HepG2 (cell line): Measurements from ENCODE around the gene VAPA. TPM values are rescaled to one million over a fixed set of nuclear protein-coding genes. Genes with fewer than 3 reads are reported as not detected.

Experiments used
- ATAC-seq: fragments of 200-7000 bp; cut with Tn5 transposase; 3 replicates; pipeline ENCODE4 v1.9.1; 2020; ENCODE audit warnings: mild to moderate bottlenecking, moderate library complexity
- BruUV-seq: library from RNA; stranded (reverse); fragments of 400-500 nt; replicated peaks from 2 replicates; lab custom pipeline; 2021; lab: Mats Ljungman, UMichigan
- CTCF ChIA-PET: fragments of 300-600 bp; formaldehyde crosslinking; extraction: SDS; loops from one replicate; lab custom pipeline; 2021; ENCODE audit warnings: low total read pairs, inconsistent platforms, low intra/inter-chr PET ratio; lab: Yijun Ruan, JAX
- POLR2A ChIA-PET: fragments of 350-600 bp; sonication (Branson Sonifier 250); formaldehyde crosslinking; loops from one replicate; lab custom pipeline; 2020; ENCODE audit warnings: antibody characterized with exemption, inconsistent platforms; lab: Yijun Ruan, JAX
- DNase-seq: peaks from one replicate; pipeline ENCODE4 v3.0.0-alpha.2; 2015; ENCODE audit warnings: low spot score
- FAIRE-seq: peaks from 3 replicates; lab custom pipeline; 2011; peaks lifted over from hg19 to GRCh38; lab: Jason Lieb, UNC
- H2AFZ ChIP-seq: one replicate; pipeline ENCODE4 v1.6.1; 2011; ENCODE audit warnings: low read length, inconsistent platforms
- H3K27ac ChIP-seq: fragments of 300-600 bp; 3 replicates; pipeline ENCODE4 v1.8.0; 2011; ENCODE audit warnings: mixed run types, mild to moderate bottlenecking, mixed read lengths, low read length, inconsistent platforms; ENCODE audit not compliant: insufficient read depth; ENCODE audit errors: extremely low read length
- H3K27me3 ChIP-seq, 2 experiments: fragments of 200-600 bp in 1 of 2; 2 replicates in 1 of 2; 3 replicates in 1 of 2; pipeline versions ENCODE4 v1.6.0 to v1.8.0; 2011; ENCODE audit warnings: low read length in 2 of 2, mild to moderate bottlenecking in 2 of 2, moderate library complexity in 2 of 2, inconsistent platforms in 1 of 2; ENCODE audit not compliant: insufficient read depth in 2 of 2, control insufficient read depth in 1 of 2
- H3K36me3 ChIP-seq, 2 experiments: fragments of 200-600 bp in 1 of 2; replicated peaks in 1 of 2; 2 replicates in 1 of 2; 3 replicates in 1 of 2; pipeline versions ENCODE4 v1.5.1 to v1.8.0; 2011; ENCODE audit warnings: low read length in 2 of 2, inconsistent platforms in 1 of 2; ENCODE audit not compliant: insufficient read depth in 2 of 2, control insufficient read depth in 1 of 2
- H3K4me1 ChIP-seq: 2 replicates; pipeline ENCODE4 v1.5.1; 2012; ENCODE audit warnings: low read length, inconsistent platforms; ENCODE audit not compliant: insufficient read depth
- H3K4me2 ChIP-seq: 2 replicates; pipeline ENCODE4 v1.6.0; 2011; ENCODE audit warnings: low read depth, low read length, inconsistent platforms
- H3K4me3 ChIP-seq, 3 experiments: fragments of 200-600 bp in 1 of 3; sonication (generic), shearing (Covaris generic) in 1 of 3; replicated peaks in 1 of 3; 2 replicates each; pipeline ENCODE4 v1.5.1; 2011 to 2016; ENCODE audit warnings: low read length in 3 of 3, inconsistent platforms in 2 of 3, low read depth in 2 of 3, mild to moderate bottlenecking in 2 of 3, control low read depth in 1 of 3, mixed read lengths in 1 of 3; ENCODE audit not compliant: insufficient read depth in 1 of 3
- H3K79me2 ChIP-seq: one replicate; pipeline ENCODE4 v1.6.1; 2011; ENCODE audit warnings: low read length, inconsistent platforms; ENCODE audit not compliant: insufficient read depth
- H3K9ac ChIP-seq: 2 replicates; pipeline ENCODE4 v1.6.0; 2011; ENCODE audit warnings: mild to moderate bottlenecking, low read depth, low read length, inconsistent platforms; ENCODE audit not compliant: insufficient read depth
- H3K9me3 ChIP-seq: 2 replicates; pipeline ENCODE4 v1.5.1; 2012; ENCODE audit warnings: mild to moderate bottlenecking, low read length
- H4K20me1 ChIP-seq: 2 replicates; pipeline ENCODE4 v1.6.0; 2011; ENCODE audit warnings: inconsistent platforms, mild to moderate bottlenecking, low read length, moderate library complexity; ENCODE audit not compliant: insufficient read depth
- ERF ChIP-seq: IDR thresholded peaks from 2 replicates; pipeline ENCODE4 v1.6.1; 2018; ENCODE audit warnings: missing biosample characterization, missing genetic modification reagents
- NR2C2 ChIP-seq: sonication (generic); formaldehyde crosslinking; IDR thresholded peaks from 2 replicates; pipeline ENCODE4 v1.4.0; 2020; ENCODE audit warnings: missing genetic modification reagents, mild to moderate bottlenecking, moderate library complexity, borderline replicate concordance
- NR2F2 ChIP-seq: IDR thresholded peaks from 2 replicates; pipeline ENCODE4 v1.6.1; 2012; ENCODE audit warnings: low read depth, inconsistent platforms, borderline replicate concordance
- NRL ChIP-seq: sonication (generic); formaldehyde crosslinking; IDR thresholded peaks from 2 replicates; pipeline ENCODE4 v1.5.0; 2020; ENCODE audit warnings: missing genetic modification reagents, mild to moderate bottlenecking, moderate library complexity, borderline replicate concordance
- POLR2AphosphoS2 ChIP-seq: IDR thresholded peaks from 2 replicates; pipeline ENCODE4 v1.6.1; 2011; ENCODE audit warnings: low read depth, low read length, improper control_type of control experiment
- RBFOX2 ChIP-seq: fragments of 200-400 bp; formaldehyde crosslinking; IDR thresholded peaks from 2 replicates; pipeline ENCODE4 v1.6.1; 2017; ENCODE audit warnings: low read depth, mild to moderate bottlenecking, low read length
- TSC22D2 ChIP-seq: sonication (generic); formaldehyde crosslinking; IDR thresholded peaks from 2 replicates; pipeline ENCODE4 v1.5.1; 2020; ENCODE audit warnings: missing genetic modification reagents, mild to moderate bottlenecking, borderline replicate concordance
- ZMYM4 ChIP-seq: sonication (generic); formaldehyde crosslinking; IDR thresholded peaks from 2 replicates; pipeline ENCODE4 v1.8.1; 2023; ENCODE audit warnings: mild to moderate bottlenecking, missing genetic modification reagents
- ZNF564 ChIP-seq: sonication (generic); formaldehyde crosslinking; IDR thresholded peaks from 2 replicates; pipeline ENCODE4 v1.8.1; 2023; ENCODE audit warnings: mild to moderate bottlenecking, missing genetic modification reagents
- ZNF768 ChIP-seq: sonication (generic); formaldehyde crosslinking; IDR thresholded peaks from 2 replicates; pipeline ENCODE4 v1.4.0; 2020; ENCODE audit warnings: missing genetic modification reagents
- ZNF792 ChIP-seq: IDR thresholded peaks from 2 replicates; pipeline ENCODE4 v1.6.1; 2016
- WGBS: methylation state at CpG from one replicate; pipeline ENCODE4 v1.1.6; 2017; ENCODE audit warnings: low lambda C conversion rate; 5-methylcytosine and 5-hydroxymethylcytosine counted together
- in situ Hi-C: cut with HindIII; loops from 2 replicates; pipeline ENCODE4 v1.10.0; 2017; ENCODE audit warnings: low pct_unique_long_range_greater_than_20kb; ENCODE audit not compliant: extremely low pct_ligation_motif_present
- intact Hi-C: fragments of 100-400 bp; cut with micrococcal nuclease; formaldehyde crosslinking; loops from one replicate; pipeline ENCODE4 v1.10.0; 2022; ENCODE audit not compliant: unreplicated experiment
- polyA plus RNA-seq, 8 experiments: library from polyadenylated mRNA; depleted of rRNA in 3 of 8; stranded (reverse) in 7 of 8; unstranded in 1 of 8; fragments of >200 nt; fragmentation: Illumina TruSeq in 4 of 8; extraction: Trizol in 4 of 8; gene quantifications; 2 replicates each; pipeline versions ENCODE4 v1.2.1 to v1.2.3, GENCODE V29; 2011 to 2016; ENCODE audit warnings: low read depth in 4 of 8, missing spikeins in 1 of 8, mixed read lengths in 1 of 8; ENCODE audit not compliant: insufficient read depth in 1 of 8
- total RNA-seq, 5 experiments: library from RNA; depleted of rRNA; stranded (reverse); fragments of >200 nt; fragmentation: Illumina TruSeq; extraction: Trizol; gene quantifications; 2 replicates each; pipeline ENCODE4 v1.2.3, GENCODE V29; 2016; ENCODE audit warnings: low read depth in 1 of 5
- TF ChIP-seq, protein P1 (sequence below): sonication (generic); formaldehyde crosslinking; IDR thresholded peaks from 2 replicates; pipeline ENCODE4 v1.4.0; 2020; ENCODE audit warnings: missing genetic modification reagents
- TF ChIP-seq, protein P2 (sequence below): sonication (generic); formaldehyde crosslinking; IDR thresholded peaks from 2 replicates; pipeline ENCODE4 v1.4.0; 2020; ENCODE audit warnings: missing genetic modification reagents
- TF ChIP-seq, protein P3 (sequence below): sonication (generic); formaldehyde crosslinking; IDR thresholded peaks from 2 replicates; pipeline ENCODE4 v1.4.0; 2020; ENCODE audit warnings: missing genetic modification reagents
- TF ChIP-seq, protein P4 (sequence below): sonication (generic); formaldehyde crosslinking; conservative IDR thresholded peaks from 2 replicates; pipeline ENCODE4 v1.4.0; 2020; ENCODE audit warnings: missing genetic modification reagents

VAPA gene
- total and polyA plus RNA-seq, 2 of the 13 experiments (the other 11 are each of a cell fraction or from before 2014, with no cell fraction given) = 167 to 294 TPM

DNA sequence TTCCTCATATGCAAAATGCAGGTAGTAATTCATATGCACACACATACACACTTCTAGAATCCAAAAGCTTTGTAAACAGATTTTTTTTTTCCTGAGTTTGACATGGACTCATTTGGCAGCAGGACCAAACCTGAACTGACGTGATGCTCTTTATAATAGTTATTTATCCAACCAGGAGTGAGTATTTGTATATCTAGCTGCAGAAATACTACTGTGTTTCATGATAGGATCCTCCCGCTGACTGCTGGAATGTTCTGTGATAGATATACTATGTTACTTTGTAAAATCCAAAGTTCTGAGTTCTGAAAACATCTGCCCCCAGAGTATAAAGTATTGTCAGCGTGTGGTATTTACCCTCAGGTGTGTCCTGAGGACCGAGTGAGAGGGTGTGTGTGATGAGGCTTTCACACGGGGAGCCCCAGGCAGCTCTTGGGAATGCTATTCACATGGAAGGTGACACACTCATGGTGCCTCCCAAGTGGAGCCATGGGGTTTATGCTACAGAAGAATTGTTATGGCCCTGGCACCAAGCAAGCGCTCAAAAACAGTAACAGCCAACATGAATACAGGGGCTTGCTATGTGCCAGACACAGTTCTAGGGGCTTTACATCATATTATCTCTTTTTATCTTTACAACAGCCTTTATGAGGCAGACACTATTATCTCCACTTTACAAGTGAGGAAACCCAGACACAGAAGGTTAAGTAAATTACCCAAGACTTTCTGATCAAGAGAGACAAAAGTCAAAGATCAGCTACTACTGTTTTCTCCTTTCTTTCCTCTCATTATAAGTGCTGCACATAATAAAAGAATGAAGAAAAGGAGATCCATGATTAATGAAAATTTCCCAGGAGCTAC lies 44.7 kb upstream of the VAPA start (continued):
- TF ChIP-seq ZNF564 (CRISPR knock-in tag) = no peak
- TF ChIP-seq ZMYM4 (CRISPR knock-in tag) = no peak
- no peak for TF ChIP-seq ERF (CRISPR knock-in tag)
- no peak for TF ChIP-seq RBFOX2
- TF ChIP-seq ZNF768 (CRISPR knock-in tag) = no peak
- TF ChIP-seq, protein P1, sequence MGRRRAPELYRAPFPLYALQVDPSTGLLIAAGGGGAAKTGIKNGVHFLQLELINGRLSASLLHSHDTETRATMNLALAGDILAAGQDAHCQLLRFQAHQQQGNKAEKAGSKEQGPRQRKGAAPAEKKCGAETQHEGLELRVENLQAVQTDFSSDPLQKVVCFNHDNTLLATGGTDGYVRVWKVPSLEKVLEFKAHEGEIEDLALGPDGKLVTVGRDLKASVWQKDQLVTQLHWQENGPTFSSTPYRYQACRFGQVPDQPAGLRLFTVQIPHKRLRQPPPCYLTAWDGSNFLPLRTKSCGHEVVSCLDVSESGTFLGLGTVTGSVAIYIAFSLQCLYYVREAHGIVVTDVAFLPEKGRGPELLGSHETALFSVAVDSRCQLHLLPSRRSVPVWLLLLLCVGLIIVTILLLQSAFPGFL (CRISPR knock-in tag) = no peak

DNA sequence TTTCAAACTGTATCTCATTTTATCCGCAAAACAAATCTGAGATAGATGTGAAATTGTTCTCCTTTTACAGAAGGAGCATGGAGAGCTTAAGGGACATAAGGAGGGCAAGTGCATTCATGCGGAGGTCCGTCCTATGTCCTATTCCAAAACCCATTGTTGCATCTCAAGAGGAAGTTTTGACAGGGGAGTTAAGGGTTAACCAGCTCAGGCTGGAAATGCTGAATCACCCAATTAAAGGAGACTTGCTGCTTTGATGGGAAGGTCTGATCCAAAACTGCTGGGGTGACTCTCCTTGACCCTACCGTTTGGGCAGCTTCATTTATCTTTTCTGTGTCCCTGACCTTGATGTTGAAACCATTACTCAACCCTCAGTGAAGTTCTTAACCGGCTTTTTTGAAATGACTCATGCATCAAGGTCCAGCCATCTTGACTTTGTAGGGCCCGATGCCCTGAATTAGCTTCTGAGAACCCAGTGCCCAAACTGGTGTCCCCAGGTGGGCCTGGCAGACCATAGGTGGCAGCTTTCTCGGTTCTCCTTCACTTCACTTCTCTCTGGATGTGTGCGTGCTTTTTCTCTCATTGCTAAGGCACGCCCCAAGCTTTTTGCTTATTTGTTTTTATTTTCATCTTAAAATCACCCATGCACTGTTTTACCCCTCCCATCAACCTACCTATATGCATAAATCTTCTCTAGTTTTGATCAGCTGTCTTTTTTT lies 43.9 kb upstream of the VAPA start:
- peak; percentile 87 for ATAC-seq
- POLR2A ChIA-PET = interaction anchor here (0.8 to 2.3 kb wide), 10 partner anchors 13 to 81 kb away, joined by 3 to 19 read pairs (median 4); partner anchors contain the start of genes TXNDC2 and VAPA
- WGBS = 39% methylated on average over 9 of the region's 9 CpGs
- H3K4me3 ChIP-seq = no peak overlapping the region
- H3K27ac ChIP-seq = peak overlapping the region; percentile 51
- in situ Hi-C loops (no loop called here), intact Hi-C loops (no loop called here)
- no peaks in the 10 kb centered on the region; a peak in 1 of 5 replicates for H3K27me3 ChIP-seq
- H3K36me3 ChIP-seq = no peaks in the 10 kb centered on the region
- no peak overlapping the region for H2AFZ ChIP-seq
- no peaks in the 10 kb centered on the region for H4K20me1 ChIP-seq
- H3K9me3 ChIP-seq = peaks cover 15% of the 10 kb centered on the region
- H3K9ac ChIP-seq = no peak overlapping the region
- peak; percentile 95 for DNase-seq
- no peaks in the 10 kb centered on the region for H3K79me2 ChIP-seq
- FAIRE-seq = peak; percentile 99
- no TSS peak for BruUV-seq
- peak overlapping the region; percentile 39 for H3K4me2 ChIP-seq
- peaks cover 29% of the 10 kb centered on the region for H3K4me1 ChIP-seq
- CTCF ChIA-PET = no interaction called here
- TF ChIP-seq, protein P2, sequence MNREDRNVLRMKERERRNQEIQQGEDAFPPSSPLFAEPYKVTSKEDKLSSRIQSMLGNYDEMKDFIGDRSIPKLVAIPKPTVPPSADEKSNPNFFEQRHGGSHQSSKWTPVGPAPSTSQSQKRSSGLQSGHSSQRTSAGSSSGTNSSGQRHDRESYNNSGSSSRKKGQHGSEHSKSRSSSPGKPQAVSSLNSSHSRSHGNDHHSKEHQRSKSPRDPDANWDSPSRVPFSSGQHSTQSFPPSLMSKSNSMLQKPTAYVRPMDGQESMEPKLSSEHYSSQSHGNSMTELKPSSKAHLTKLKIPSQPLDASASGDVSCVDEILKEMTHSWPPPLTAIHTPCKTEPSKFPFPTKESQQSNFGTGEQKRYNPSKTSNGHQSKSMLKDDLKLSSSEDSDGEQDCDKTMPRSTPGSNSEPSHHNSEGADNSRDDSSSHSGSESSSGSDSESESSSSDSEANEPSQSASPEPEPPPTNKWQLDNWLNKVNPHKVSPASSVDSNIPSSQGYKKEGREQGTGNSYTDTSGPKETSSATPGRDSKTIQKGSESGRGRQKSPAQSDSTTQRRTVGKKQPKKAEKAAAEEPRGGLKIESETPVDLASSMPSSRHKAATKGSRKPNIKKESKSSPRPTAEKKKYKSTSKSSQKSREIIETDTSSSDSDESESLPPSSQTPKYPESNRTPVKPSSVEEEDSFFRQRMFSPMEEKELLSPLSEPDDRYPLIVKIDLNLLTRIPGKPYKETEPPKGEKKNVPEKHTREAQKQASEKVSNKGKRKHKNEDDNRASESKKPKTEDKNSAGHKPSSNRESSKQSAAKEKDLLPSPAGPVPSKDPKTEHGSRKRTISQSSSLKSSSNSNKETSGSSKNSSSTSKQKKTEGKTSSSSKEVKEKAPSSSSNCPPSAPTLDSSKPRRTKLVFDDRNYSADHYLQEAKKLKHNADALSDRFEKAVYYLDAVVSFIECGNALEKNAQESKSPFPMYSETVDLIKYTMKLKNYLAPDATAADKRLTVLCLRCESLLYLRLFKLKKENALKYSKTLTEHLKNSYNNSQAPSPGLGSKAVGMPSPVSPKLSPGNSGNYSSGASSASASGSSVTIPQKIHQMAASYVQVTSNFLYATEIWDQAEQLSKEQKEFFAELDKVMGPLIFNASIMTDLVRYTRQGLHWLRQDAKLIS (CRISPR knock-in tag) = no peak
- TF ChIP-seq ZNF792 (CRISPR knock-in tag) = peak; percentile 46; the same call in 1 of the 2 replicates
- TF ChIP-seq, protein P3, sequence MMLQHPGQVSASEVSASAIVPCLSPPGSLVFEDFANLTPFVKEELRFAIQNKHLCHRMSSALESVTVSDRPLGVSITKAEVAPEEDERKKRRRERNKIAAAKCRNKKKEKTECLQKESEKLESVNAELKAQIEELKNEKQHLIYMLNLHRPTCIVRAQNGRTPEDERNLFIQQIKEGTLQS (CRISPR knock-in tag) = peak; percentile 92
- TF ChIP-seq, protein P4, sequence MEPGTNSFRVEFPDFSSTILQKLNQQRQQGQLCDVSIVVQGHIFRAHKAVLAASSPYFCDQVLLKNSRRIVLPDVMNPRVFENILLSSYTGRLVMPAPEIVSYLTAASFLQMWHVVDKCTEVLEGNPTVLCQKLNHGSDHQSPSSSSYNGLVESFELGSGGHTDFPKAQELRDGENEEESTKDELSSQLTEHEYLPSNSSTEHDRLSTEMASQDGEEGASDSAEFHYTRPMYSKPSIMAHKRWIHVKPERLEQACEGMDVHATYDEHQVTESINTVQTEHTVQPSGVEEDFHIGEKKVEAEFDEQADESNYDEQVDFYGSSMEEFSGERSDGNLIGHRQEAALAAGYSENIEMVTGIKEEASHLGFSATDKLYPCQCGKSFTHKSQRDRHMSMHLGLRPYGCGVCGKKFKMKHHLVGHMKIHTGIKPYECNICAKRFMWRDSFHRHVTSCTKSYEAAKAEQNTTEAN (CRISPR knock-in tag) = no peak
- TF ChIP-seq NR2C2 (CRISPR knock-in tag) = peak; percentile 72; the same call in 1 of the 2 replicates
- TF ChIP-seq NRL (CRISPR knock-in tag) = no peak
- peak; percentile 93 for TF ChIP-seq NR2F2
- no peak for TF ChIP-seq POLR2AphosphoS2
- TF ChIP-seq TSC22D2 (CRISPR knock-in tag) = 0 out of 2 replicates have a peak, but pooled peaks have one; percentile 11
